OCI-LY3 (cell line): ENCODE data around the gene KCNMB1.

Source experiments
- H2AFZ ChIP-seq: fragments of 200-600, 300-600 bp; shearing (Covaris generic); 2 replicates; pipeline ENCODE4 v1.6.0; 2014; ENCODE audit warnings: antibody characterized with exemption, low read depth, low read length
- H3K27ac ChIP-seq: fragments of 200-600, 300-600 bp; sonication (generic); 2 replicates; pipeline ENCODE4 v1.5.1; 2014; ENCODE audit warnings: mild to moderate bottlenecking, low read length, moderate library complexity, mixed read lengths
- H3K27me3 ChIP-seq: fragments of 200-600, 300-600 bp; sonication (generic); 2 replicates; pipeline ENCODE4 v1.6.1; 2014; ENCODE audit warnings: low read depth, low read length, mixed read lengths
- H3K36me3 ChIP-seq: fragments of 200-600, 300-600 bp; sonication (generic); replicated peaks from 2 replicates; pipeline ENCODE3; 2014; ENCODE audit warnings: low read depth, low read length, mixed read lengths
- H3K4me1 ChIP-seq: fragments of 300-600, 200-600 bp; sonication (generic); 2 replicates; pipeline ENCODE4 v1.6.1; 2014; ENCODE audit warnings: low read length, mixed read lengths
- H3K4me2 ChIP-seq: fragments of 200-600, 300-600 bp; sonication (generic); 2 replicates; pipeline ENCODE4 v1.6.1; 2014; ENCODE audit warnings: low read length, mixed read lengths
- H3K4me3 ChIP-seq: fragments of 300-600, 200-600 bp; sonication (generic); 2 replicates; pipeline ENCODE4 v1.5.1; 2014; ENCODE audit warnings: antibody characterized with exemption, mild to moderate bottlenecking, low read length, moderate library complexity
- H3K79me2 ChIP-seq: fragments of 300-600, 200-600 bp; shearing (Covaris generic); 2 replicates; pipeline ENCODE4 v1.6.1; 2014; ENCODE audit warnings: mild to moderate bottlenecking, low read length, mixed read lengths
- H3K9ac ChIP-seq: fragments of 300-600, 200-600 bp; shearing (Covaris generic); 2 replicates; pipeline ENCODE4 v1.6.0; 2014; ENCODE audit warnings: mild to moderate bottlenecking, low read length, moderate library complexity
- H3K9me3 ChIP-seq: fragments of 200-600, 300-600 bp; shearing (Covaris generic); 2 replicates; pipeline ENCODE4 v1.6.1; 2014; ENCODE audit warnings: low read length, mixed read lengths; ENCODE audit not compliant: insufficient read depth
- H4K20me1 ChIP-seq: fragments of 200-600, 300-600 bp; sonication (generic); 2 replicates; pipeline ENCODE4 v1.6.1; 2016; ENCODE audit warnings: low read length, mixed read lengths; ENCODE audit not compliant: insufficient read depth
- CTCF ChIP-seq: fragments of 200-600, 300-600 bp; sonication (generic); IDR thresholded peaks from 2 replicates; pipeline ENCODE4 v1.5.1; 2014; ENCODE audit warnings: antibody characterized with exemption, low read length, low read depth
- EZH2phosphoT487 ChIP-seq: fragments of 200-600 bp; shearing (Covaris generic); IDR thresholded peaks from 2 replicates; pipeline ENCODE4 v1.6.1; 2018; ENCODE audit warnings: antibody characterized with exemption, mixed run types, low read depth

The KCNMB1 gene

GRCh38 chr5:170333161-170333910, 55.8 kb downstream of the KCNMB1 start:
- Histone ChIP-seq H4K20me1 (no peaks in the 10 kb centered on the region), H3K36me3 (no peaks in the 10 kb centered on the region), H3K4me1 (peaks cover 45% of the 10 kb centered on the region), H3K9ac (peak overlapping the region; percentile 2; the same call in 1 of the 2 replicates), H3K27me3 (0 out of 2 replicates have a peak, but pooled peaks cover 4% of the 10 kb centered on the region), H3K4me2 (peak overlapping the region; percentile 86), H3K79me2 (no peaks in the 10 kb centered on the region), H3K4me3 (peak overlapping the region; percentile 7; the same call in 1 of the 2 replicates), H3K27ac (no peak overlapping the region), H3K9me3 (no peaks in the 10 kb centered on the region), H2AFZ (peak overlapping the region; percentile 18; the same call in 1 of the 2 replicates)
- TF ChIP-seq EZH2phosphoT487, result no peak
- no peak for TF ChIP-seq CTCF

DNA sequence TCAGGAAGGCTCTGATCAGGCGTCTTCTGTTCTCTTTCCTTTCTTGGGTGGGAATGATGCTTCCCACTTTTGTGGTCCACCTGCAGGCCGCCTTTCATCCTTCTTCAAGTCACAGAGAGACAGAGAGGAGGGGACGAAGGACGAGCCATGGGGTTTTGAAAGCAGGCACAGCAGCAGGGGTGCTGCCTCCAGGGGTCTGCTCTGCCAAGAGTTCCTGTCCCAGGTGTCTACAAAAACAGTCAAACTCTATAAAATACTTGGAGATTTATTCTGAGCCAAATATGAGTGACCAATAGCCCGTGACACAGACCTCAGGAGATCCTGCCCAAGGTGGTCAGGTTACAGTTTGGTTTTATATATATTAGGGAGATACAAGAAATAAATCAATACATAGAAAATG, 57.1 kb downstream of the KCNMB1 start:
- Histone ChIP-seq H4K20me1 (no peaks in the 10 kb centered on the region), H3K4me2 (peak overlapping the region; percentile 86), H3K27ac (peak overlapping the region; percentile 85), H3K9ac (peak overlapping the region; percentile 64), H3K4me1 (peaks cover 52% of the 10 kb centered on the region), H3K79me2 (no peaks in the 10 kb centered on the region), H3K27me3 (no peaks in the 10 kb centered on the region), H3K4me3 (peak overlapping the region; percentile 69), H2AFZ (peak overlapping the region; percentile 18; the same call in 1 of the 2 replicates), H3K9me3 (no peaks in the 10 kb centered on the region), H3K36me3 (no peaks in the 10 kb centered on the region)
- TF ChIP-seq CTCF, result no peak
- no peak for TF ChIP-seq EZH2phosphoT487

GRCh38 chr5:170330568-170331054, 58.6 kb downstream of the KCNMB1 start:
- Histone ChIP-seq H3K79me2 (no peaks in the 10 kb centered on the region), H3K9me3 (no peaks in the 10 kb centered on the region), H3K9ac (peak overlapping the region; percentile 71), H3K4me2 (peak overlapping the region; percentile 86), H3K27me3 (no peaks in the 10 kb centered on the region), H3K27ac (peak overlapping the region; percentile 85), H3K4me1 (peaks cover 55% of the 10 kb centered on the region), H3K36me3 (no peaks in the 10 kb centered on the region), H3K4me3 (peak overlapping the region; percentile 69), H2AFZ (peak overlapping the region; percentile 7), H4K20me1 (no peaks in the 10 kb centered on the region)
- TF ChIP-seq EZH2phosphoT487 (no peak), CTCF (peak; percentile 50)

DNA sequence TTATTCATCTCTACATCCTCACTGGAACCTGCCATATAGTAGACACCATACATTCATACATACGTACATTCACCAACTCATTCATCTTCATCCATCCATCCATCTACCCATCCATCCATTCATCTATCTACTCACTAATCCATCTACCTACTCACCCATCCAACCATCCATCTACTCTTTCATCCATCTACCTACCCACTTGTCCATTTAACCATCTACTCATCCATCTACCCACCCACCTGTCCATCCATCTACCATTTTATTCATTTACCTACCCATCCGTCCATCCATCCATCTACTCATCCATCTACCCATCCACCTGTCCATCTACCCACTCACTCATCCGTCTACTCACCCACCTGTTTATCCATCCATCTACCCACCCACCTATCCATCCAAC, 59.6 kb downstream of the KCNMB1 start:
- H3K4me2 ChIP-seq, result no peak overlapping the region
- TF ChIP-seq CTCF (no peak), EZH2phosphoT487 (no peak)
- H4K20me1 ChIP-seq, result no peaks in the 10 kb centered on the region
- no peak overlapping the region for H3K27ac ChIP-seq
- H3K27me3 ChIP-seq, result no peaks in the 10 kb centered on the region
- peaks cover 55% of the 10 kb centered on the region for H3K4me1 ChIP-seq
- no peaks in the 10 kb centered on the region for H3K9me3 ChIP-seq
- H2AFZ ChIP-seq, result no peak overlapping the region
- H3K4me3 ChIP-seq, result no peak overlapping the region
- no peaks in the 10 kb centered on the region for H3K36me3 ChIP-seq
- no peaks in the 10 kb centered on the region for H3K79me2 ChIP-seq
- no peak overlapping the region for H3K9ac ChIP-seq
